H9 (cell line): ENCODE measurements around the gene GMPS. TPM values are rescaled to one million over a fixed set of nuclear protein-coding genes. Genes with fewer than 3 reads are reported as not detected.
"Not testable (repeated sequence)": the region's sequence is repeated elsewhere in the genome, so short reads cannot be mapped to it uniquely, and the experiment has no call there.

ENCODE experiments used
- DNase-seq: peaks from one replicate; pipeline ENCODE4 v3.0.0-alpha.2; 2017
- H2AFZ ChIP-seq: one replicate; pipeline ENCODE4 v1.6.1; 2013; ENCODE audit warnings: mild to moderate bottlenecking, low read length, control low read depth, moderate library complexity
- H2AK5ac ChIP-seq: 2 replicates; pipeline ENCODE4 v1.6.1; 2013; ENCODE audit warnings: low read length, control low read depth, mixed read lengths; ENCODE audit not compliant: insufficient read length
- H2BK120ac ChIP-seq: one replicate; pipeline ENCODE4 v1.6.1; 2013; ENCODE audit warnings: low read depth, mild to moderate bottlenecking, low read length, control low read depth, inconsistent platforms; ENCODE audit not compliant: poor library complexity, severe bottlenecking
- H2BK12ac ChIP-seq: 2 replicates; pipeline ENCODE4 v1.6.1; 2013; ENCODE audit warnings: low read length, control low read depth, mixed read lengths, low read depth; ENCODE audit not compliant: insufficient read length
- H2BK15ac ChIP-seq: 2 replicates; pipeline ENCODE4 v1.6.1; 2013; ENCODE audit warnings: low read depth, low read length, control low read depth
- H2BK20ac ChIP-seq: one replicate; pipeline ENCODE4 v1.6.1; 2013; ENCODE audit warnings: low read depth, mild to moderate bottlenecking, low read length, control low read depth, inconsistent platforms; ENCODE audit not compliant: poor library complexity, severe bottlenecking
- H2BK5ac ChIP-seq: 2 replicates; pipeline ENCODE4 v1.6.1; 2013; ENCODE audit warnings: low read length, control low read depth, mixed read lengths; ENCODE audit not compliant: insufficient read length
- H3K14ac ChIP-seq: 2 replicates; pipeline ENCODE4 v1.6.1; 2013; ENCODE audit warnings: low read length, control low read depth; ENCODE audit not compliant: insufficient read depth
- H3K18ac ChIP-seq: 2 replicates; pipeline ENCODE4 v1.6.1; 2013; ENCODE audit warnings: low read depth, mild to moderate bottlenecking, mixed read lengths, low read length, control low read depth; ENCODE audit not compliant: insufficient read length
- H3K23ac ChIP-seq: 2 replicates; pipeline ENCODE4 v1.6.1; 2013; ENCODE audit warnings: low read length, control low read depth, mixed read lengths, low read depth; ENCODE audit not compliant: insufficient read length
- H3K23me2 ChIP-seq: 2 replicates; pipeline ENCODE4 v1.6.1; 2013; ENCODE audit warnings: low read depth, mild to moderate bottlenecking, mixed read lengths, low read length, control low read depth; ENCODE audit not compliant: insufficient read length, poor library complexity, severe bottlenecking
- H3K27ac ChIP-seq: 2 replicates; pipeline ENCODE4 v1.5.1; 2013; ENCODE audit warnings: low read length, control low read depth, mixed read lengths, low read depth; ENCODE audit not compliant: insufficient read length
- H3K27me3 ChIP-seq: 2 replicates; pipeline ENCODE4 v1.6.1; 2013; ENCODE audit warnings: low read length, control low read depth, inconsistent platforms; ENCODE audit not compliant: insufficient read depth
- H3K4ac ChIP-seq: 2 replicates; pipeline ENCODE4 v1.6.1; 2013; ENCODE audit warnings: low read depth, mild to moderate bottlenecking, control low read depth, inconsistent platforms, low read length, moderate library complexity
- H3K4me1 ChIP-seq: 2 replicates; pipeline ENCODE4 v1.6.1; 2013; ENCODE audit warnings: low read length, control low read depth, inconsistent platforms; ENCODE audit not compliant: insufficient read depth
- H3K4me2 ChIP-seq: 2 replicates; pipeline ENCODE4 v1.6.1; 2013; ENCODE audit warnings: low read length, control low read depth, mixed read lengths; ENCODE audit not compliant: insufficient read length, insufficient read depth
- H3K56ac ChIP-seq: 2 replicates; pipeline ENCODE4 v1.6.1; 2013; ENCODE audit warnings: low read depth, mild to moderate bottlenecking, mixed read lengths, low read length, control low read depth; ENCODE audit not compliant: insufficient read length
- H3K79me1 ChIP-seq: 2 replicates; pipeline ENCODE4 v1.6.1; 2013; ENCODE audit warnings: low read depth, mild to moderate bottlenecking, moderate library complexity, low read length, control low read depth, inconsistent platforms; ENCODE audit not compliant: insufficient read depth, poor library complexity, severe bottlenecking
- H3K79me2 ChIP-seq: 2 replicates; pipeline ENCODE4 v1.6.1; 2013; ENCODE audit warnings: low read length, control low read depth, inconsistent platforms; ENCODE audit not compliant: insufficient read depth
- H3K9ac ChIP-seq: 2 replicates; pipeline ENCODE4 v1.6.1; 2013; ENCODE audit warnings: low read length, control low read depth, mixed read lengths; ENCODE audit not compliant: insufficient read length; ENCODE audit errors: extremely low read depth
- H3K9me3 ChIP-seq: one replicate; pipeline ENCODE4 v1.6.1; 2013; ENCODE audit warnings: low read depth, low read length, inconsistent platforms; ENCODE audit not compliant: control insufficient read depth
- H3T11ph ChIP-seq: one replicate; pipeline ENCODE4 v1.6.1; 2013; ENCODE audit warnings: mild to moderate bottlenecking, low read length, control low read depth, inconsistent platforms
- H4K20me1 ChIP-seq: one replicate; pipeline ENCODE4 v1.6.1; 2013; ENCODE audit not compliant: control insufficient read depth, insufficient read length, insufficient read depth
- H4K5ac ChIP-seq: 2 replicates; pipeline ENCODE4 v1.6.1; 2013; ENCODE audit warnings: low read depth, mild to moderate bottlenecking, mixed read lengths, low read length, control low read depth; ENCODE audit not compliant: insufficient read length
- H4K8ac ChIP-seq: replicated peaks from 2 replicates; pipeline ENCODE4 v1.6.1; 2013; ENCODE audit warnings: low read length, control low read depth, mixed read lengths, low read depth; ENCODE audit not compliant: insufficient read length
- H4K91ac ChIP-seq: 2 replicates; pipeline ENCODE4 v1.6.1; 2013; ENCODE audit warnings: low read depth, mild to moderate bottlenecking, moderate library complexity, mixed read lengths, low read length, control low read depth; ENCODE audit not compliant: insufficient read length
- H3K27ac Mint-ChIP-seq, 3 experiments: 2 replicates in 2 of 3; 3 replicates in 1 of 3; pipeline ENCODE4 v1.8.0; 2020 to 2021; ENCODE audit warnings: mixed read lengths in 3 of 3, mild to moderate bottlenecking in 1 of 3, moderate library complexity in 1 of 3
- H3K27me3 Mint-ChIP-seq: 2 replicates; pipeline ENCODE4 v1.8.0; 2021; ENCODE audit warnings: low read depth, mild to moderate bottlenecking, moderate library complexity, mixed read lengths
- H3K36me3 Mint-ChIP-seq, 3 experiments: 2 replicates in 2 of 3; 3 replicates in 1 of 3; pipeline ENCODE4 v1.8.0; 2020 to 2021; ENCODE audit warnings: low read depth in 3 of 3, mixed read lengths in 3 of 3; ENCODE audit not compliant: insufficient read depth in 1 of 3
- H3K4me1 Mint-ChIP-seq, 2 experiments: 2 replicates each; pipeline ENCODE4 v1.8.0; 2020; ENCODE audit warnings: mixed read lengths in 2 of 2
- H3K4me3 Mint-ChIP-seq, 2 experiments: 2 replicates in 1 of 2; 3 replicates in 1 of 2; pipeline ENCODE4 v1.8.0; 2020 to 2021; ENCODE audit warnings: mild to moderate bottlenecking in 2 of 2, mixed read lengths in 2 of 2, moderate library complexity in 1 of 2
- H3K9me3 Mint-ChIP-seq, 2 experiments: 2 replicates in 1 of 2; 3 replicates in 1 of 2; pipeline ENCODE4 v1.8.0; 2020; ENCODE audit warnings: mild to moderate bottlenecking in 2 of 2, mixed read lengths in 2 of 2, moderate library complexity in 1 of 2
- WGBS: extraction: QIAGEN DNeasy Blood & Tissue Kit; methylation state at CpG from one replicate; pipeline ENCODE4 v1.1.7; 2013; ENCODE audit warnings: missing lambda C conversion rate, low lambda C conversion rate, mixed read lengths; ENCODE audit not compliant: insufficient read length; ENCODE audit errors: extremely low coverage; 5-methylcytosine and 5-hydroxymethylcytosine counted together
- total RNA-seq: library from RNA; stranded (reverse); gene quantifications from 2 replicates; pipeline ENCODE4 v1.2.1, GENCODE V29; 2021
- TF ChIP-seq, protein P1 (sequence below): fragments of 200-600 bp; sonication (generic); conservative IDR thresholded peaks from 3 replicates; pipeline ENCODE4 v1.8.0; 2021; ENCODE audit warnings: antibody characterized with exemption, mild to moderate bottlenecking

Gene GMPS
- total RNA-seq, 1 experiment from 2014 or later, result 142 TPM

DNA sequence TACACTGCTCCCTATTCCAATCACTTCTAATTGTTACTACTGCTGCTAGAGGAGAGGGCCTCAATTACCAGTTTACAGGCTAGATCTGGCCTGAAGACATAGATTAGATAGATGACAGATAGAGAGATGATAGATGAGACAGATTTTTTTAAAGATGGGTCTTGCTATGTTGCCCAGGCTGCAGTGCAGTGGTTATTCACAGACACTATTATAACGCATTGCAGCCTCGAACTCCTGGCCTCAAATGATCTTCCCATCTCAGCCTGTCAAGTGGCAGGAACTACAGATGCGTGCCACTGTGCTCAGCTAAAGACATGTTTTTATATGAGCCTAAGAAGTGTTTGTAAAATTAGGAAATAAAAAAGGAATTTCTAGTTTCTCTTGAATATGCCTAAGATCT, 22.5 kb upstream of the GMPS start:
- H3K9me3 Mint-ChIP-seq, result no peaks in the 10 kb centered on the region
- Histone ChIP-seq H2BK5ac (no peak overlapping the region), H3K79me1 (peaks cover 3% of the 10 kb centered on the region), H4K91ac (no peak overlapping the region), H3K9ac (no peak overlapping the region), H2BK120ac (no peak overlapping the region), H3K56ac (no peak overlapping the region), H2BK15ac (no peak overlapping the region), H3K9me3 (no peaks in the 10 kb centered on the region), H2BK12ac (no peak overlapping the region), H3K27me3 (no peaks in the 10 kb centered on the region), H3K18ac (no peak overlapping the region), H3T11ph (no peak overlapping the region), H3K23ac (no peak overlapping the region), H3K4ac (no peak overlapping the region), H4K5ac (no peak overlapping the region), H4K8ac (no peak overlapping the region), H3K4me2 (no peak overlapping the region), H3K14ac (no peak overlapping the region), H3K79me2 (peaks cover 10% of the 10 kb centered on the region; the same call in 1 of the 2 replicates), H3K4me1 (no peaks in the 10 kb centered on the region; the same call in 1 of the 2 replicates), H2AK5ac (no peak overlapping the region), H3K27ac (no peak overlapping the region), H2BK20ac (no peak overlapping the region), H4K20me1 (no peaks in the 10 kb centered on the region), H3K23me2 (peaks cover under 1% of the 10 kb centered on the region), H2AFZ (no peak overlapping the region)
- no peaks in the 10 kb centered on the region for H3K27me3 Mint-ChIP-seq
- no peak overlapping the region for H3K27ac Mint-ChIP-seq
- no CpG with 5 or more reads among the region's 3 CpGs for WGBS
- peaks cover 14 to 15% of the 10 kb centered on the region in 2 experiments for H3K4me1 Mint-ChIP-seq
- peaks cover 0 to 10% (median 3%) of the 10 kb centered on the region in 3 experiments; a peak in 1 of 7 replicates for H3K36me3 Mint-ChIP-seq
- no peak for DNase-seq
- no peak overlapping the region for H3K4me3 Mint-ChIP-seq
- TF ChIP-seq, protein P1, sequence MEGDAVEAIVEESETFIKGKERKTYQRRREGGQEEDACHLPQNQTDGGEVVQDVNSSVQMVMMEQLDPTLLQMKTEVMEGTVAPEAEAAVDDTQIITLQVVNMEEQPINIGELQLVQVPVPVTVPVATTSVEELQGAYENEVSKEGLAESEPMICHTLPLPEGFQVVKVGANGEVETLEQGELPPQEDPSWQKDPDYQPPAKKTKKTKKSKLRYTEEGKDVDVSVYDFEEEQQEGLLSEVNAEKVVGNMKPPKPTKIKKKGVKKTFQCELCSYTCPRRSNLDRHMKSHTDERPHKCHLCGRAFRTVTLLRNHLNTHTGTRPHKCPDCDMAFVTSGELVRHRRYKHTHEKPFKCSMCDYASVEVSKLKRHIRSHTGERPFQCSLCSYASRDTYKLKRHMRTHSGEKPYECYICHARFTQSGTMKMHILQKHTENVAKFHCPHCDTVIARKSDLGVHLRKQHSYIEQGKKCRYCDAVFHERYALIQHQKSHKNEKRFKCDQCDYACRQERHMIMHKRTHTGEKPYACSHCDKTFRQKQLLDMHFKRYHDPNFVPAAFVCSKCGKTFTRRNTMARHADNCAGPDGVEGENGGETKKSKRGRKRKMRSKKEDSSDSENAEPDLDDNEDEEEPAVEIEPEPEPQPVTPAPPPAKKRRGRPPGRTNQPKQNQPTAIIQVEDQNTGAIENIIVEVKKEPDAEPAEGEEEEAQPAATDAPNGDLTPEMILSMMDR, result no peak

GRCh38 chr3:155849404-155849803, 21.0 kb upstream of the GMPS start:
- not testable (repeated sequence) for H3K9me3 Mint-ChIP-seq, H3K27me3 ChIP-seq, H3K9ac ChIP-seq, DNase-seq, H2BK120ac ChIP-seq, H2BK5ac ChIP-seq, H3K36me3 Mint-ChIP-seq, H2BK20ac ChIP-seq, H3T11ph ChIP-seq, H4K20me1 ChIP-seq, H3K9me3 ChIP-seq, H3K56ac ChIP-seq, H2BK12ac ChIP-seq, H2BK15ac ChIP-seq, H4K5ac ChIP-seq, H3K4me3 Mint-ChIP-seq, H4K8ac ChIP-seq, H3K4ac ChIP-seq, H3K79me1 ChIP-seq, H3K4me2 ChIP-seq, H3K18ac ChIP-seq, H4K91ac ChIP-seq, H3K23me2 ChIP-seq, H3K27ac Mint-ChIP-seq, H3K23ac ChIP-seq, H2AFZ ChIP-seq, H3K27ac ChIP-seq, H3K27me3 Mint-ChIP-seq, H3K14ac ChIP-seq, H3K4me1 ChIP-seq, H2AK5ac ChIP-seq
- H3K79me2 ChIP-seq, result peaks cover 14% of the 10 kb centered on the region; the same call in 1 of the 2 replicates
- H3K4me1 Mint-ChIP-seq, result peaks cover 15 to 19% of the 10 kb centered on the region in 2 experiments
- no CpG with 5 or more reads among the region's 3 CpGs for WGBS
